ENCODE results near the gene FHAD1. TPM values are rescaled to one million over a fixed set of nuclear protein-coding genes. Genes with fewer than 3 reads are reported as not detected.
A peak's percentile ranks its signal among the peaks of the same experiment; 100 is the strongest.

The FHAD1 gene
- total and polyA plus RNA-seq, 2 of the 13 experiments (the other 11 are each of a cell fraction or from before 2014, with no cell fraction given) = not detected

DNA sequence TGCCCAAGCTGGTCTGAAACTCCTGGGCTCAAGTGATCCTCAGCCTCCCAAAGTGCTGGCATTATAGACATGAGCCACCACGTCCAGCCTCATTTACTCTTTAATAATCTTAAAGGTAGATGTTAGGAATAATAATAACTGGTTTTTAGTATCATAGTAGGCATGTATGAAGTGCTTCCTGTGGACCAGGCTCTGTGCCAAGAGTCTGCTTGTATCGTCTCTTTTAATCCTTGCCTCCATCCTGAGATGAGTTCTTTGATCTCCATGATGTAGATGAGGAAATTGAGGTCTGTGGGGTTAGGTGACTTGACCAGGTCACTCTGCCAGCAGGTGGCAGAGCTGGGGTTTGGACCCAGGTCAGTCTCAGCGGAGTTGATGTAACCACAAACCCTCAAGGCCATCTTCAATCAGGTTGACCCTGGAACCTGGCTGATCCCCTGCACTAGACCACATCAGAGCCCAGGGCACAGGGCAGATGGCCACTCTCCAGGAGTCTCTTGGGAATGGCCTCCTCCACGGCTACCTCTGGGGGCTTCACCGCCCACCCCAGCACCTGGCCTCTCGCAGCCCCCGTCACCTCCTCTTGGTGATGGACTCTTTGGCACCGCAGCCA, 173.9 kb downstream of the FHAD1 start (continued):
- TF ChIP-seq LRRFIP1 (CRISPR knock-in tag; conservative IDR thresholded peaks at IDR 0.05) = no peak
- no peak for TF ChIP-seq NFE2L1 (CRISPR knock-in tag; IDR thresholded peaks at IDR 0.05; ENCODE audit: borderline replicate concordance)
- TF ChIP-seq, protein P1, sequence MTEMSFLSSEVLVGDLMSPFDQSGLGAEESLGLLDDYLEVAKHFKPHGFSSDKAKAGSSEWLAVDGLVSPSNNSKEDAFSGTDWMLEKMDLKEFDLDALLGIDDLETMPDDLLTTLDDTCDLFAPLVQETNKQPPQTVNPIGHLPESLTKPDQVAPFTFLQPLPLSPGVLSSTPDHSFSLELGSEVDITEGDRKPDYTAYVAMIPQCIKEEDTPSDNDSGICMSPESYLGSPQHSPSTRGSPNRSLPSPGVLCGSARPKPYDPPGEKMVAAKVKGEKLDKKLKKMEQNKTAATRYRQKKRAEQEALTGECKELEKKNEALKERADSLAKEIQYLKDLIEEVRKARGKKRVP (CRISPR knock-in tag; IDR thresholded peaks at IDR 0.05) = peak in 1 of 2 experiments; percentile 44; a peak in 1 of 4 replicates
- TF ChIP-seq RORA (CRISPR knock-in tag; IDR thresholded peaks at IDR 0.05) = no peak
- no peak for TF ChIP-seq FOXO4 (CRISPR knock-in tag; conservative IDR thresholded peaks at IDR 0.05)
- TF ChIP-seq AHR (CRISPR knock-in tag; IDR thresholded peaks at IDR 0.05) = no peak
- TF ChIP-seq ESRRA (CRISPR knock-in tag; IDR thresholded peaks at IDR 0.05; ENCODE audit: low read depth) = no peak
- TF ChIP-seq, protein P2, sequence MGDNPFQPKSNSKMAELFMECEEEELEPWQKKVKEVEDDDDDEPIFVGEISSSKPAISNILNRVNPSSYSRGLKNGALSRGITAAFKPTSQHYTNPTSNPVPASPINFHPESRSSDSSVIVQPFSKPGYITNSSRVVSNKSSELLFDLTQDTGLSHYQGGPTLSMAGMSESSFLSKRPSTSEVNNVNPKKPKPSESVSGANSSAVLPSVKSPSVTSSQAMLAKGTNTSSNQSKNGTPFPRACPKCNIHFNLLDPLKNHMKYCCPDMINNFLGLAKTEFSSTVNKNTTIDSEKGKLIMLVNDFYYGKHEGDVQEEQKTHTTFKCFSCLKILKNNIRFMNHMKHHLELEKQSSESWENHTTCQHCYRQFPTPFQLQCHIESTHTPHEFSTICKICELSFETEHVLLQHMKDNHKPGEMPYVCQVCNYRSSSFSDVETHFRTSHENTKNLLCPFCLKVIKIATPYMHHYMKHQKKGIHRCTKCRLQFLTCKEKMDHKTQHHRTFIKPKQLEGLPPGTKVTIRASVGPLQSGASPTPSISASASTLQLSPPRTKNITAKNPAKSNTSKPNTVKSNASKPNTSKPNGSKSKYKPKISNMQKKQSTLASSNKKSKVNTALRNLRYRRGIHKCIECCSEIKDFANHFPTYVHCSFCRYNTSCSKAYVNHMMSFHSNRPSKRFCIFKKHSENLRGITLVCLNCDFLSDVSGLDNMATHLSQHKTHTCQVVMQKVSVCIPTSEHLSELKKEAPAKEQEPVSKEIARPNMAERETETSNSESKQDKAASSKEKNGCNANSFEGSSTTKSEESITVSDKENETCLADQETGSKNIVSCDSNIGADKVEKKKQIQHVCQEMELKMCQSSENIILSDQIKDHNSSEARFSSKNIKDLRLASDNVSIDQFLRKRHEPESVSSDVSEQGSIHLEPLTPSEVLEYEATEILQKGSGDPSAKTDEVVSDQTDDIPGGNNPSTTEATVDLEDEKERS (CRISPR knock-in tag; IDR thresholded peaks at IDR 0.05) = no peak
- TF ChIP-seq, protein P3, sequence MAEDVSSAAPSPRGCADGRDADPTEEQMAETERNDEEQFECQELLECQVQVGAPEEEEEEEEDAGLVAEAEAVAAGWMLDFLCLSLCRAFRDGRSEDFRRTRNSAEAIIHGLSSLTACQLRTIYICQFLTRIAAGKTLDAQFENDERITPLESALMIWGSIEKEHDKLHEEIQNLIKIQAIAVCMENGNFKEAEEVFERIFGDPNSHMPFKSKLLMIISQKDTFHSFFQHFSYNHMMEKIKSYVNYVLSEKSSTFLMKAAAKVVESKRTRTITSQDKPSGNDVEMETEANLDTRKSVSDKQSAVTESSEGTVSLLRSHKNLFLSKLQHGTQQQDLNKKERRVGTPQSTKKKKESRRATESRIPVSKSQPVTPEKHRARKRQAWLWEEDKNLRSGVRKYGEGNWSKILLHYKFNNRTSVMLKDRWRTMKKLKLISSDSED (CRISPR knock-in tag; IDR thresholded peaks at IDR 0.05) = no peak
- TF ChIP-seq RAD21 (CRISPR knock-in tag; IDR thresholded peaks at IDR 0.05) = peak; percentile 57
- TF ChIP-seq SNAPC4 (CRISPR knock-in tag; IDR thresholded peaks at IDR 0.05) = no peak
- TF ChIP-seq TEAD3 (CRISPR knock-in tag; optimal IDR thresholded peaks at IDR 0.05; ENCODE audit: borderline replicate concordance) = peak; percentile 44

All from HepG2 (cell line).